GM12892 (cell line): Measurements from ENCODE around the gene SYVN1.

ENCODE experiments used
- POLR2A ChIP-seq: IDR thresholded peaks from 2 replicates; pipeline ENCODE4 v1.6.1; 2011; ENCODE audit warnings: low read depth, low read length, control low read depth
- TAF1 ChIP-seq: IDR thresholded peaks from 2 replicates; pipeline ENCODE4 v1.6.1; 2011; ENCODE audit warnings: low read depth, mild to moderate bottlenecking, control low read depth, low read length, borderline replicate concordance

GRCh38 chr11:65096926-65097325, 37.4 kb downstream of the SYVN1 start:
- TF ChIP-seq POLR2A (no peak), TAF1 (no peak)
